ENCODE results near the gene HOMER3.

DNA sequence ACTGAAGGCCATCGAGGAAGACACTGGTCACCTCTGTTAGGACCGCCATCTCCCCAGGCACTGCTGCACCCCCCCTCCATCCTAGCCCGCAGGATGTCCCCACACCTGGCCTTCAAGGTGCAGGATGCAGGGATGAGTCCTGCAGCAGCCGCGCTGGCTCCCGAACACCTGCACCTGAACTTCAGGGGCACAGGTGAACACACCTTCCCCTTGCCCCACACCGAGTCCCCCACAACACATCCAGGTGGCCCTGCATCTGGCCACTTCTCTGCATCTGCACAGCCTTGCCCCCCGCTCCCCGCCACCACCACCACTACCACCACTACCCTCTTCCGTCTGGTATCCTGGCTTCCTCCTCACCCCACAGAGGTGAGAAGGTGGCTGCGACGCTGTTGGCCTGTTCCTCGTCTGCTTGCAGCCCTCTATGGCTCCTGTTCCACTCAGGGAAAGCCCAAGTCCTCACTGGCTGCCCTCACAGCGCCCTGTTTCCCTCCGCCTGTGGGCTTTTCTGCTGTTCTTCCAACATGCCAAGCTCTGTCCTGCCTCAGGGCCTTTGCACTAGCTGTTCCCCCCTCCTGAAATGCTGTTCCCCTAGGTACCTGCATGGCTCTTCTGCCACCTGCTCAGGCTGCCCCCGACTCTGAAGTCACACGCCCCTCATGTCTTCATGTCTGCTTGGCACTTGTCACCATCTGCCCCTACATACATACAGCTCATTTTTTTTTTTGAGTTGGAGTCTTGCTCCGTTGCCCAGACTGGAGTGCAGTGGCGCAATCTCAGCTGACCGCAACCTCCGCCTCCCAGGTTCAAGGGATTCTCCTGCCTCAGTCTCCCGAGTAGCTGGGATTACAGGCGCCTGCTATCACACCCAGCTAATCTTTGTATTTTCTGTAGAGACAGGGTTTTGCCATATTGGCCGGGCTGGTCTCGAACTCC lies 43.7 kb downstream of the HOMER3 start:
- no peak for TF ChIP-seq CTCF (conservative IDR thresholded peaks at IDR 0.05 in 1 of 2, IDR thresholded peaks at IDR 0.05 in 1 of 2; ENCODE audit: extremely low read depth in 1 of 2, insufficient read depth in 1 of 2, low read depth in 1 of 2, low read length in 2 of 2)
- TF ChIP-seq EZH2 (IDR thresholded peaks at IDR 0.05; ENCODE audit: borderline replicate concordance, low read length), result no peak

All from mammary epithelial cell (primary cell).